Measurements from ENCODE around the gene KLK14.

The KLK14 gene

GRCh38 chr19:51082611-51083010 is at the start of gene KLK14:
TSS of gene KLK14 (minus strand) at chr19:51082887. CDS start at chr19:51082614, 273 bp downstream.
- DNase-seq = no peak

GRCh38 chr19:51131780-51132680 is 49.3 kb upstream of the KLK14 start:
- peak; percentile 85 for DNase-seq

GRCh38 chr19:51129716-51130115 is 47.0 kb upstream of the KLK14 start:
- DNase-seq = no peak

- no peak for DNase-seq
These were observed 45.5 kb upstream of the KLK14 start for GRCh38 chr19:51128227-51128626.

GRCh38 chr19:51127755-51128154 is 45.1 kb upstream of the KLK14 start:
- DNase-seq = peak; percentile 82

GRCh38 chr19:51127032-51127431 is 44.3 kb upstream of the KLK14 start:
- DNase-seq = no peak

- DNase-seq = no peak
These were observed 42.9 kb upstream of the KLK14 start for GRCh38 chr19:51125421-51126075.

- no peak for DNase-seq
These were observed 42.0 kb upstream of the KLK14 start, which contains the start of gene SIGLEC9 for GRCh38 chr19:51124729-51125128. TSS of gene SIGLEC9 (plus strand) at chr19:51124906. CDS start at chr19:51124975, 69 bp downstream.

GRCh38 chr19:51124216-51124615 is 41.5 kb upstream of the KLK14 start:
- DNase-seq = no peak

GRCh38 chr19:51123802-51124201 is 41.1 kb upstream of the KLK14 start:
- DNase-seq = no peak

GRCh38 chr19:51123381-51123800 is 40.7 kb upstream of the KLK14 start:
- peak; percentile 72 for DNase-seq

GRCh38 chr19:51122112-51122981 is 39.7 kb upstream of the KLK14 start:
- no peak for DNase-seq

- no peak for DNase-seq
These were observed 38.6 kb upstream of the KLK14 start for GRCh38 chr19:51121257-51121656.

GRCh38 chr19:51120160-51120559 is 37.5 kb upstream of the KLK14 start:
- DNase-seq = no peak

GRCh38 chr19:51119611-51120010 is 36.9 kb upstream of the KLK14 start:
- DNase-seq = no peak

- no peak for DNase-seq
These were observed 36.4 kb upstream of the KLK14 start for GRCh38 chr19:51119101-51119500.

GRCh38 chr19:51116736-51117286 is 34.1 kb upstream of the KLK14 start:
- no peak for DNase-seq

- DNase-seq = no peak
These were observed 31.5 kb upstream of the KLK14 start for GRCh38 chr19:51114087-51114729.

- no peak for DNase-seq
These were observed 28.9 kb upstream of the KLK14 start for GRCh38 chr19:51111606-51112005.

- no peak for DNase-seq
These were observed 27.9 kb upstream of the KLK14 start for GRCh38 chr19:51110666-51110971.

- DNase-seq = no peak
These were observed 26.1 kb upstream of the KLK14 start for GRCh38 chr19:51108805-51109146.

- DNase-seq = peak; percentile 100
These were observed 25.5 kb upstream of the KLK14 start, which contains the start of gene CTU1 for GRCh38 chr19:51108066-51108804. TSS of gene CTU1 (minus strand) at chr19:51108409. CDS start at chr19:51104569, 3,840 bp downstream.

All from hematopoietic multipotent progenitor cell treated with erythropoietin and hydrocortisone succinate and interleukin-3 and kit ligand, for 4 days (in vitro differentiated cells).